Kidney tubule cell (primary cell): ENCODE results near the gene LIPA.

Source experiments
- DNase-seq: peaks from one replicate; pipeline ENCODE4 v3.0.0-alpha.2; 2018; ENCODE audit warnings: low spot score

The LIPA gene

GRCh38 chr10:89240519-89240918 lies 11.1 kb downstream of the LIPA start:
- no peak for DNase-seq

DNA sequence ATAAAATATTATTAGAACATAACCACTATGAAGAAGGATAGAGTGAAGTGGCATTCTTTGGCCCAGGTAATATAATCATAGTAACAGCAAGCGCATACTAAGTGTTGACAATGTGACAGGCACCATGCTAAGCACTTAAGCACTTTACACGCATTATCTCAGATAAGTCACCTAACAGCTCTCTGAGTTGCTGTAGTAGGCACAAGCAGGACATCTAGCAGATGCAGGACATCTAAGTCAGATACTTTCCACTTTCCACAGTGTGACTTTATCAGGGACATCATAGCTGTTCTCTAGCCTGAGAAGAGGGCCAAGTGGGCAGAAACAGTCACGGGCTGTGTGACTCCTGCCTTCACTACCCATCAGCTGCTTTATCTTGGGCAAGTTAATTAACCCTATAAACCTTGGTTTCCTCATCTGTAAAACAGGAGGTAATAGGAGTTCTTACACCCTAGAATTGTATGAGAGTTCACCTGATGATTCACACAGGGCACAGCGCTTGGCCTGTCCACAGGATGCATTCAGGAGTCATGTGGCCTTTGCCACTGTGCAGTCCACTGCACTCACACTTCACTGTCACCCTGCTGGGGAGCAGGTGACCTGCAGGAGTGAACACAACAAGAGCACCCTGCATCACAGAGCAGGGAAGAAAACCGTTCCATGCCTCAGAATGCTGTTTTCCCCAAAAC lies 12.5 kb downstream of the LIPA start:
- no peak for DNase-seq

DNA sequence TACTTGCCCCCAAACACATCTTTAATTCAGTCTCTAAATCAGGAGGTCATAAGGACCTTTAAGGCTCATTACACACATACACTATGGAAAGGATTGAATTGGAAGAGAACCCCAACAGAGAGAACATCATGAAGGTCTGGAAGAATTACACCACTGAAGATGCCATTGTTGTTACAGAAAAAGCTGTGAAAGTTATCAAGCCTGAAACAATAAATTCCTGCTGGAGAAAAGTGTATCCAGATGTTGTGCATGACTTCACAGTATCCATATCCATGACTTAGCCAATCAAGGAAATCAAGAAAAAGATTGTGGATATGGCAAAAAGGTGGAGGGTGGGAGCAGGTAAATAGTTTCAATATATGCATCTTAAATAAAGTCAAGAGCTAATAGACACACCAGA lies 13.7 kb downstream of the LIPA start:
- no peak for DNase-seq

DNA sequence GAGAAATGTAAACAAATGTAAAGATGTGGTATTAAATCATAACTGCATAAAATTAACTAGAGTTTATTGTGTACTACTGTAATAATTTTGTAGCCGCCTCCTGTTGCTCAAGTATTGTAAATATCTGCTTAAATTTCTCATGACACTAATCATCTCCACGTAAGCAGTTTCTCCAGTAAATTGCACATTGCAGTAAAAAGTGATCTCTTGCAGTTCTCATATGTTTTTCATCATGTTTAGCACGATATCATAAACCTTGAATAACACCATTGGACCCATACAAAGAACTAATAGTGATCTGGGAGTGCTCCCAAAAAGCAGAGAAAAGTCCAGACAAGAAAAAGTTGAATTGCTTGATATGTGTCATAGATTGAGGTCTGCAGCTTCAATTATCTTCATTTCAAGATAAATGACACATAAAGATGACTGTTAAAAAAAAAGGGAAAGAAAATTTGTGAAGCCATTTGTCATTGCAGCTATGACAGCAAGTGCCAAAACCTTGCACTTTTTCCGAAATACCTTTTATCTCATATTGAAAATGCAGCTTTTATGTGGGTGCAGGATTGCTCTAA lies 15.3 kb downstream of the LIPA start:
- no peak for DNase-seq

DNA sequence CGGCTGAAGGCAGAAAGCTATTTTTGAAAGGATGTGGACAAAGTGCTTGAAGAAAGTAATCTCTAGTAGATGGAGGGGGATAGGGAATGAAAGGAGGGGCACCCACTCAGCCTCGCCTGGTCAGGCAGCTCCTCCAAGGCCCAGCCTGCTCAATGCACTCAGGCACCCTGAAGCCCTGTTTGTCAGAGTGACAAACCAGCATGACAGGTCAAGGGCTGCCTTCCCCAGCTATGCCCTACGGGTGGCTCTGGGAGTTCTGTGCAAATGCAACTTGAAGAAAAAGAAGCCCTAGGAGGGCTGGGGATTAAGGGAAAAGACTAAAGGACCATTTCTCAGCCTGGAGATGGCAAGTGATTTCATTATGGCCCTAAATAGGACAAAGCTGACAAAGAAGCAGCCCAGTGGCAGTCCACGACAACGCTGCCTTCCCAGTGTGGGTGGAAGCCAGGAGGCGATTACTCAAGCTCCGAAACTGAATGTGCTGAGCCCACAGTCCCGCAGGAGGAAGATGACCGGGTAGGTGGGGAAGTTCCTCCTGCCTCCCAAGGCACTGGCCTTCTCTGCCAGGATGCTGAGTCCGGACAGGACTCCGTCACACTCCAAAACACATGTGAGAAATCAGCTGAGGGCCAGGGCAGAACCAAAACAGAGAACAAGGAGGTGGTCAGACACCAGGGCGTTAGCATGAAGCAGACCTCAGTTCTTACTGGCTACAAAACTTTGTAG lies 16.3 kb downstream of the LIPA start:
- DNase-seq: no peak

DNA sequence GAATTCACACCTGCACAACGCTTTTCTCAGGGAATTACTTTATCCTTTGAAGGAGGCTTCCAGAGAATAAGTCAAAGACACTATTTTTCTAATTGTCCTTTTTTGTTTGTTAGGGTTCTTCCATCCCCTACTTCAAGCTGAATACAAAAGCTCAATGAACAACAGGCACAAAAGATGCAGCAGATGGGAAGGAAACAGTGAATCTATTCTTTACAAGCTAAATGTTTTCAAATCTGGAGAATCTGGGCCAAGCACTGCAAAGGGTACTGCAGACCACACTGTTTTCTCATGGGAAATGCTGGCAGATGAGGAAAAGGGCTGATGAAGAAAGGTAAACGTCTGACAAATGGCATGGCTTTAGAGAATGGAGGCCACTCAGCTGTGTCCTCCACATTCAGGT lies 18.5 kb downstream of the LIPA start:
- no peak for DNase-seq

- DNase-seq: no peak
These were observed 22.6 kb downstream of the LIPA start for GRCh38 chr10:89228962-89229361.

DNA sequence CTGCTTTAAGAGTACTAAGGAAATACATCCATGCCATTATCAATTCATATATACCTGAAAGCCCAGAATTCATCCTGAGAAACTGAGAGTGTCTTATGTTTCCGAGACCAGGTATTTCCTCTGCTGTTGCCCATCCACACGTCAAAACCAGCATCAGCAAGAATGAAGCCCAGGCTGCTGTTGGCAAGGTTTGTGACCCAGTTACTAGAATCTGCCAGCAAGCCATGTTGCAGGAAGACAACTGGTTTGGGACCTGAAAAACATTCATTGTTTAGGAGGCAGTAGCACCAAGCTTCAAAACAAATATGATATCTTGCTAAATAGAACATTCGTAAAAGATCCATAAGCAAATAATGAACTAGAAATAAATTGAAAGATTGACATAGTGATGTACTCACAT lies 23.4 kb downstream of the LIPA start:
- DNase-seq: no peak

DNA sequence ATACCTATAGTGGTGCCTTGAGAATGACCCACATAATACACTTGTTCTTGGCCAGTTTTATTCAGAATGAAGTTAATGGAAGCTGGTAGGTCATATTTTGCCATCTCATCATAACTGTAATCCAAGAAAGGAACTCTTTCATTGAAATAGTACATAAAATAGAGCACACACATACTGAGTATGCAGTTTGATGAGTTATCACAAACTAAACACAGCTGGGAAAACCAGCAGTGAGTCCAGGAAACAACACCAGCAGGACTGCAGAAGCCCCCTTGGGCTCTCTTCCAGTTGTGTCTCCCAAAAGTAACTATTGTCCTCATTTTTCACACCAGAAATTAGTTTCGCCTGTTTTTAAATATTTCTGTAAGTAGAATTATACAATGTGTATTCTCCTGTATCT lies 24.7 kb downstream of the LIPA start:
- DNase-seq: no peak

- no peak for DNase-seq
These were observed 26.7 kb downstream of the LIPA start for GRCh38 chr10:89224739-89225443.

GRCh38 chr10:89221919-89222318 lies 29.7 kb downstream of the LIPA start:
- DNase-seq: no peak

DNA sequence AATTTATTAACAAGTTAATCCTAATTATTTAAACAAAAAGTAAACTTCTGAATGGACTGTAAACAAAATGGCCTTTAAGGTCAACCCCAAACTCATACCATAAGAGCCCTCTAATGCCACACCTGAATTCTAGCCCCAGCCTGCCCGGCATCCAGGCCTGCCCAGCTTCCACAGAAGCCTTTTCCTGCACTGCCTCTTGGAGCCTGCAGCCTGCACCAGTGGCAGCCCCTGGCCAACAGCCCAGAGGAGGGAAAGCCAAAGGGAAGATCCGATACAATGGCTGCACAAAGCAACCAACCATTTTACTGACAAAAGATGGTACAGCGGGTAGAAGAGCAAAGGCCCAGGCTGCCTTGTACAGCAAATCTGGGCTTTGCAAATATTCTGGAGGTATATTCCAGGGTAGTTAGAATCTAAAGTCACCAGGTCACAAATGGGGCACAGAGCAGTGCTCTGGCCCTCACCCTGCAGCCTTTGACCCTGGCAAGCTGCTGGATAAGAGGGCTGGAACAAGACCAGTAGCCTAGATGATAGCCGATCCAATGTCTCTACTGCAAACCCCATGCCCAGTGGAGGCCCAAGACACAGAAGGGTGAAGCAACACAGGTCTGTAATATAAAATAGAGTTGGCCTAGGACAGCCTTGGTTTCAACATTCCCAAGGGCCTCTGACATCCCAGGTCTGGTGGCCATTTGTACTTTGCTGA lies 31.9 kb downstream of the LIPA start:
- DNase-seq: no peak

GRCh38 chr10:89217057-89217990 lies 34.3 kb downstream of the LIPA start:
- peak; percentile 65 for DNase-seq

DNA sequence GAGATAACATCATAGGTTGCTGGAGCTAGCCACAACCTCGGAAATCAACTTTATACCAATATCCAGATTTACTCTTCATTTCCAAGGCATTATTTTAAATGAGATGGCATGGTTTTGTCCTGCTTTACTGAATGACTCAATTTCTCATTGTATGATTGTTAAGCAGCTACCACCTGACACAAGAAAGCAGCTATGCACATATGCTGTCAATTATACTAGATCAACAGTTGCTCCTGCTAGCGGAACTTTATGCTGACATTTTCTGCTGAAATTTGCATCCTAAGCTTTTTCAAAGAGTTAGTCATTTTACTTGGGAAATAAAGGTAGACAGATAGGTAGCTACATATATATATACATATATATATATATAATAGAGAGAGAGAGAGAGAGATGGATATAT lies 35.5 kb downstream of the LIPA start:
- DNase-seq: no peak

GRCh38 chr10:89215511-89215910 lies 36.1 kb downstream of the LIPA start:
- no peak for DNase-seq

GRCh38 chr10:89214566-89215165 lies 36.9 kb downstream of the LIPA start:
- DNase-seq: no peak

GRCh38 chr10:89213191-89213808 lies 38.3 kb downstream of the LIPA start:
- DNase-seq: peak; percentile 49

- DNase-seq: no peak
These were observed 40.7 kb downstream of the LIPA start for GRCh38 chr10:89210794-89211425.

- no peak for DNase-seq
These were observed 41.9 kb downstream of the LIPA start for GRCh38 chr10:89209718-89210117.
